Measurements from ENCODE around the gene SCAF4.

The SCAF4 gene

DNA sequence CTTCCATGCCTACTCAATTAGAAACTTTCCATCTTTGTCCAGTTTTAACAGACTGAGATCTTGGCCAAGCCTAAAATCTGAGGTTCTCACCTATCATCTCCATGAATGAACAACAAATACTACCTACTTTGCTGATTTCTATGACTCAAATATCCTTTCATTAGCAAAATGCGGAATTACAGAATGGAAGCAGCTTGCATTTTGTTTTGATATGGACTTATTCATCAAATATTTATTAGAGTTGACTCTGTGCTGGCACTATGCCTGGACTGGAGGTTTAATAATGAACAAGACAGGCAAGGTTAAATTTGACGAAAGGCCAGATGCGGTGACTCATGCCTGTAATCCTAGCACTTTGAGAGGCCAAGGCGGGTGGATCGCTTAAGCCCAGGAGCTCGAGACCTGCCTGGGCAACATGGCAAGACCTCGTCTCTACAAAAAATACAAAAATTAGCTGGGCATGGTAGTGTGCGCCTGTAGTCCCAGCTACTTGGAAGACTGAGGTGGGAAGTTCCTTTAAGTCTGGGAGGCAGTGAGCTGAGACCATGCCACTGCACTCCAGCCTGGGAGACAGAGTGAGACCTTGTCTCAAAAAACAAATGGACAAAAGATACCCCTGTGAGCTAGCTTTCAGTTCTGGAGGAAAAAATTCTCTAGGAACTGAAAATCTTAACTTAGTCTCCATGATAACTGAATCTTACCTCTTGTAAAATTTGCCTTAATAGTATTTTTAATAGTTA is 101.8 kb downstream of the SCAF4 start:
- TF ChIP-seq, protein P1, sequence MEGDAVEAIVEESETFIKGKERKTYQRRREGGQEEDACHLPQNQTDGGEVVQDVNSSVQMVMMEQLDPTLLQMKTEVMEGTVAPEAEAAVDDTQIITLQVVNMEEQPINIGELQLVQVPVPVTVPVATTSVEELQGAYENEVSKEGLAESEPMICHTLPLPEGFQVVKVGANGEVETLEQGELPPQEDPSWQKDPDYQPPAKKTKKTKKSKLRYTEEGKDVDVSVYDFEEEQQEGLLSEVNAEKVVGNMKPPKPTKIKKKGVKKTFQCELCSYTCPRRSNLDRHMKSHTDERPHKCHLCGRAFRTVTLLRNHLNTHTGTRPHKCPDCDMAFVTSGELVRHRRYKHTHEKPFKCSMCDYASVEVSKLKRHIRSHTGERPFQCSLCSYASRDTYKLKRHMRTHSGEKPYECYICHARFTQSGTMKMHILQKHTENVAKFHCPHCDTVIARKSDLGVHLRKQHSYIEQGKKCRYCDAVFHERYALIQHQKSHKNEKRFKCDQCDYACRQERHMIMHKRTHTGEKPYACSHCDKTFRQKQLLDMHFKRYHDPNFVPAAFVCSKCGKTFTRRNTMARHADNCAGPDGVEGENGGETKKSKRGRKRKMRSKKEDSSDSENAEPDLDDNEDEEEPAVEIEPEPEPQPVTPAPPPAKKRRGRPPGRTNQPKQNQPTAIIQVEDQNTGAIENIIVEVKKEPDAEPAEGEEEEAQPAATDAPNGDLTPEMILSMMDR (conservative IDR thresholded peaks at IDR 0.05): no peak
- no peak for TF ChIP-seq ZFX (IDR thresholded peaks at IDR 0.05)

DNA sequence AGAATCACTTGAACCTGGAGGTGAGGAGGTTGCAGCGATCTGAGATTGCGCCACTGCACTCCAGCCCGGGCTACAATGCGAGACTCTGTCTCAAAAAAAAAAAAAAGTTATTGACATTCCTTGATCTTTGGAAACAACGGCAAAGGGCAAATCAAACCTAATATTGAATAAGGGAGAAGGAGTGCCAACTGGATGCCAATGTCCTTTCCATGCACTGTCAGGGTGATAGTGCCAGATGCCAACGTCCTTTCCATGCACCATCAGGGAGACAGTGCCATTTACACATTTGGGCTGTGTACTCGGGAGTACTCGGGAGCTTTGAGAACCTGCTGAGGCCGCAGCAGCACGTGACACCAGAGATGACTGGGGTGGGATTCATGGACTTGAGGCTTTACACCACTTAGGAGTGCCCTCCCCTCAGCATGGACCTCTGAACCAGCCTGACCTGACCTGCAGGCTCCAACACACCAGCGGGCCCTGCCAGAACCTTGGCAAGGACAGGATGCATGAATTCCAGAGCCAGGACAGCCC is 106.9 kb downstream of the SCAF4 start:
- TF ChIP-seq ZFX (IDR thresholded peaks at IDR 0.05): no peak
- TF ChIP-seq, protein P1 (conservative IDR thresholded peaks at IDR 0.05): no peak
- H3K27ac ChIP-seq: no peak overlapping the region

More for the DNA sequence above, 101.8 kb downstream of the SCAF4 start:
- peak overlapping the region; percentile 57 for H3K27ac ChIP-seq

DNA sequence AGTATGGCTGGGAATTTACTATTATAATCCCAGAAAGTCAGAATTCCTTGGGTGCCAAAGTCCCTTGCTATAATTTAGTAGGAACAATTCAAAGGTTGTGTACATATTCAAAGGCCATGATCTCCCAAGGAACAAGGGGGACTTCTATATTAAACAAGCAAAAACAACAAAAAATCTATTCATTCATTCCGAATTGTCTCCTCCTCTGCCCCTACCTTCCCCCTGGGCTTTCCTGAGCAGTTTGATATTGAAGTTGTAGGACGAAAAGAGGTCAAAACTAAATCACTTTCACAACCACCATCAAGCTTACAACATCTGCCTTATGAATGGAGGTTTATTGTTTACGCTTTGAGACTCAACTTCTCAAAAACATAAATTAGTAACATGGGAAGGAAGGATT is 107.7 kb downstream of the SCAF4 start:
- no peak overlapping the region for H3K27ac ChIP-seq
- TF ChIP-seq ZFX (IDR thresholded peaks at IDR 0.05): no peak
- TF ChIP-seq, protein P1 (conservative IDR thresholded peaks at IDR 0.05): no peak

DNA sequence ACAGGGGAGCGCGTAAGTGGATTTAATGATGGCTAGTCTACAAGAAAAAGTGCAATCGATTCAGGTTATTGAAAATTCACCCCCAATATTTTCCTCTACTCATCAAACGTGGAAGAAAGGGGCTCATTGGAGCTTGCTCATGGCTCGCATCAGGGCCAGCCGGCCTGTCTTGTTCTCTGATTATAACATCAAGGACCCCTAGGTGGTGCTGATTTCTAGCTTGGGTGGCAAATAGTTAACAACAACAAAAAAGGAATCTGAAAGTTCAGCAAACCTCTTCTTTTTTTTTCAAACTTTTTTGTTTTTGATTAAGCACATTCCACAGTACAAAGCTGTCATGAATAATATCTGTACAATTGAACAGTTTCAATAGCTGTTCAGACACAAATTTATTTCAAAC is 108.3 kb downstream of the SCAF4 start:
- no peak overlapping the region for H3K27ac ChIP-seq
- TF ChIP-seq, protein P1 (conservative IDR thresholded peaks at IDR 0.05): no peak; the same call in 1 of the 2 replicates
- TF ChIP-seq ZFX (IDR thresholded peaks at IDR 0.05): no peak

DNA sequence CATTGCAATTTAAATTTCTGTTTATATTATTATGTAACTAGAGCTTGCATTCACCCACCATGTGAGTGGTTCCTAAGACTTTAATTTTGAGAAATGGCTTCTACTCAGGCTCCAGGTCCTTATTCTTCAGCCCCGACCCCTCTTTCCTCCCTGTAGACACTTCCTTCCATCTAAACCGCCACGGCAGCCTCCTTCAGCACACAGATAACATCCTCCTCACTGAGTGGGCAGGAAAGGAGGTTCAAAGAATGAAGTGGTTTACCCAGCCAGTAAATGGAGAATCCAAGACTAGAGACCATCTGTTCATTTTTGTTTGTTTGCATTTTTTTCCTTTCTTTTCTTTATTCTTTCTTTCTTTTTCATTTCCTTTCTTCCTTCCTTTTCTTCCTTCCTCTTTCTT is 109.5 kb downstream of the SCAF4 start:
- H3K27ac ChIP-seq: no peak overlapping the region
- TF ChIP-seq, protein P1 (conservative IDR thresholded peaks at IDR 0.05): no peak

Data from C4-2B (cell line).